K562 (cell line): ENCODE measurements around the gene GNRHR. TPM values are rescaled to one million over a fixed set of nuclear protein-coding genes. Genes with fewer than 3 reads are reported as not detected.

Experiments
- ATF1 ChIP-seq, 2 experiments: fragments of 450-650 bp in 1 of 2; IDR thresholded peaks; 2 replicates each; pipeline ENCODE4 v1.6.1; 2016; ENCODE audit warnings: missing compliant biosample characterization in 1 of 2, missing genetic modification characterization in 1 of 2
- CC2D1A ChIP-seq: fragments of 450-650 bp; IDR thresholded peaks from 2 replicates; pipeline ENCODE4 v1.6.1; 2017; ENCODE audit warnings: mild to moderate bottlenecking
- FIP1L1 ChIP-seq: fragments of 200-400 bp; formaldehyde crosslinking; IDR thresholded peaks from 2 replicates; pipeline ENCODE4 v1.6.1; 2018; ENCODE audit warnings: mild to moderate bottlenecking, low read depth, low read length; ENCODE audit not compliant: poor library complexity, severe bottlenecking
- FOXA1 ChIP-seq: fragments of 450-650 bp; IDR thresholded peaks from 2 replicates; pipeline ENCODE4 v1.6.1; 2016; ENCODE audit warnings: mild to moderate bottlenecking, borderline replicate concordance
- GATA2 ChIP-seq: sonication (generic); formaldehyde crosslinking; IDR thresholded peaks from 2 replicates; pipeline ENCODE4 v1.4.0; 2020; ENCODE audit warnings: mild to moderate bottlenecking, missing genetic modification reagents
- HDAC1 ChIP-seq, 2 experiments: fragments of 450-650 bp; IDR thresholded peaks; 2 replicates each; pipeline ENCODE4 v1.6.1; 2016 to 2017; ENCODE audit warnings: inconsistent platforms in 1 of 2, mild to moderate bottlenecking in 1 of 2, moderate library complexity in 1 of 2
- HDGF ChIP-seq: fragments of 450-650 bp; IDR thresholded peaks from 2 replicates; pipeline ENCODE4 v1.6.1; 2016
- KLF10 ChIP-seq: fragments of 250-450 bp; sonication (Bioruptor Pico); IDR thresholded peaks from 2 replicates; pipeline ENCODE4 v1.6.1; 2021; ENCODE audit warnings: matching md5 sums
- NBN ChIP-seq: fragments of 450-650 bp; IDR thresholded peaks from 2 replicates; pipeline ENCODE4 v1.6.1; 2016; ENCODE audit warnings: low read depth, mild to moderate bottlenecking
- RREB1 ChIP-seq: fragments of 250-450 bp; sonication (Bioruptor Pico); IDR thresholded peaks from 2 replicates; pipeline ENCODE4 v1.4.0; 2020
- SIX5 ChIP-seq, 2 experiments: IDR thresholded peaks; 2 replicates each; pipeline ENCODE4 v1.6.1; 2011; ENCODE audit warnings: low read length in 2 of 2, borderline replicate concordance in 1 of 2, low read depth in 1 of 2, mild to moderate bottlenecking in 1 of 2, moderate library complexity in 1 of 2; ENCODE audit not compliant: insufficient read depth in 1 of 2
- SRSF7 ChIP-seq: fragments of 200-400 bp; formaldehyde crosslinking; optimal IDR thresholded peaks from 2 replicates; pipeline ENCODE3; 2017; ENCODE audit warnings: mild to moderate bottlenecking, low read depth, low read length
- TRIM25 ChIP-seq: fragments of 450-650 bp; IDR thresholded peaks from 2 replicates; pipeline ENCODE4 v1.7.0; 2016; ENCODE audit warnings: borderline replicate concordance
- XRCC3 ChIP-seq: fragments of 450-650 bp; IDR thresholded peaks from 2 replicates; pipeline ENCODE4 v1.6.1; 2017; ENCODE audit warnings: mild to moderate bottlenecking, moderate library complexity
- ZFP1 ChIP-seq: fragments of 450-650 bp; formaldehyde crosslinking; IDR thresholded peaks from 2 replicates; pipeline ENCODE4 v1.4.0; 2020; ENCODE audit warnings: mild to moderate bottlenecking, mixed read lengths
- ZNF436 ChIP-seq: fragments of 250-450, 450-650 bp; sonication (Bioruptor Pico); formaldehyde crosslinking; IDR thresholded peaks from 2 replicates; pipeline ENCODE4 v1.7.0; 2020; ENCODE audit warnings: mild to moderate bottlenecking
- ZNF445 ChIP-seq: fragments of 250-450 bp; sonication (Bioruptor Pico); IDR thresholded peaks from 2 replicates; pipeline ENCODE4 v1.4.0; 2020; ENCODE audit warnings: low read depth, mild to moderate bottlenecking, moderate library complexity
- ZNF778 ChIP-seq: fragments of 450-650 bp; formaldehyde crosslinking; IDR thresholded peaks from 2 replicates; pipeline ENCODE4 v1.4.0; 2020; ENCODE audit warnings: mild to moderate bottlenecking, moderate library complexity
- polyA plus RNA-seq, 8 experiments: library from polyadenylated mRNA; depleted of rRNA in 4 of 8; stranded (reverse) in 5 of 8; unstranded in 3 of 8; fragments of >200 nt; fragmentation: Nextera tagmentation in 2 of 8; fragmentation: Illumina TruSeq in 1 of 8; extraction: Ambion mirVana in 2 of 8; extraction: Trizol in 1 of 8; gene quantifications; 2 replicates each; pipeline versions ENCODE4 v1.2.1 to v1.2.3, GENCODE V29; 2011 to 2014; ENCODE audit warnings: inconsistent platforms in 1 of 8, missing spikeins in 1 of 8
- total RNA-seq, 7 experiments: library from RNA; depleted of rRNA in 6 of 7; stranded (reverse); fragments of >200 nt in 6 of 7; fragmentation: Illumina TruSeq in 2 of 7; extraction: Trizol in 2 of 7; gene quantifications; 2 replicates each; pipeline versions ENCODE4 v1.2.1 to v1.2.3, GENCODE V29; 2011 to 2021; ENCODE audit warnings: low replicate concordance in 1 of 7

The GNRHR gene
- total and polyA plus RNA-seq, 9 of the 15 experiments (the other 6 are each of a cell fraction or from before 2014, with no cell fraction given) = 0.06 to 0.13 TPM; not detected in 7

- no peak for TF ChIP-seq FIP1L1
- TF ChIP-seq SRSF7 = no peak
- TF ChIP-seq NBN = 0 out of 2 replicates have a peak, but pooled peaks have one; percentile 30
- TF ChIP-seq HDAC1 (IDR thresholded peaks at IDR 0.05) = peak; percentile 89 to 92
- TF ChIP-seq ATF1 (CRISPR knock-in tag; IDR thresholded peaks at IDR 0.05) = no peak
- TF ChIP-seq ATF1 (tag; IDR thresholded peaks at IDR 0.05) = peak; percentile 95
- peak in 1 of 2 experiments; percentile 33; a peak in 1 of 4 replicates for TF ChIP-seq SIX5 (IDR thresholded peaks at IDR 0.05; ENCODE audit: borderline replicate concordance in 1 of 2, insufficient read depth in 1 of 2, low read depth in 1 of 2, low read length in 2 of 2)
- TF ChIP-seq XRCC3 = no peak
- TF ChIP-seq RREB1 (CRISPR knock-in tag) = peak; percentile 100
- TF ChIP-seq HDGF = no peak
- peak; percentile 99 for TF ChIP-seq KLF10 (CRISPR knock-in tag)
- TF ChIP-seq TRIM25 = no peak
- peak; percentile 100 for TF ChIP-seq ZNF445 (CRISPR knock-in tag)
- 0 out of 2 replicates have a peak, but pooled peaks have one; percentile 88 for TF ChIP-seq ZNF778 (CRISPR knock-in tag)
- TF ChIP-seq CC2D1A = 0 out of 2 replicates have a peak, but pooled peaks have one; percentile 15
- TF ChIP-seq ZFP1 (CRISPR knock-in tag) = peak; percentile 99
- TF ChIP-seq ZNF436 (CRISPR knock-in tag) = peak; percentile 69; the same call in 1 of the 2 replicates
- no peak for TF ChIP-seq FOXA1
- TF ChIP-seq GATA2 = no peak; the same call in 1 of the 2 replicates
Observed at GRCh38 chr4:67721770-67722597, 32.2 kb downstream of the GNRHR start (continued).
